Embryonic facial prominence (tissue), 1 donor: Measurements from ENCODE around the gene PTGFRN.

Experiments used
- DNase-seq: peaks from one replicate; pipeline ENCODE4 v3.0.0-alpha.2; 2016; ENCODE audit errors: extremely low spot score

The PTGFRN gene

GRCh38 chr1:116943438-116943837, 33.7 kb downstream of the PTGFRN start:
- no peak for DNase-seq

GRCh38 chr1:116944613-116945012, 34.9 kb downstream of the PTGFRN start:
- no peak for DNase-seq

GRCh38 chr1:116945421-116945820, 35.7 kb downstream of the PTGFRN start:
- DNase-seq: no peak

GRCh38 chr1:116945996-116946395, 36.3 kb downstream of the PTGFRN start:
- DNase-seq: no peak

- DNase-seq: no peak
Measured at GRCh38 chr1:116947092-116947860, 37.6 kb downstream of the PTGFRN start.

- no peak for DNase-seq
Measured at GRCh38 chr1:116948046-116948445, 38.3 kb downstream of the PTGFRN start.

GRCh38 chr1:116948642-116949041, 38.9 kb downstream of the PTGFRN start:
- DNase-seq: no peak

GRCh38 chr1:116949213-116949985, 39.7 kb downstream of the PTGFRN start:
- DNase-seq: no peak

- peak; percentile 48 for DNase-seq
Measured at GRCh38 chr1:116950517-116951199, 40.9 kb downstream of the PTGFRN start.

GRCh38 chr1:116951200-116951935, 41.7 kb downstream of the PTGFRN start:
- DNase-seq: no peak

- no peak for DNase-seq
Measured at GRCh38 chr1:116952738-116953275, 43.1 kb downstream of the PTGFRN start.

- DNase-seq: no peak
Measured at GRCh38 chr1:116954440-116954839, 44.7 kb downstream of the PTGFRN start.

GRCh38 chr1:116956378-116956777, 46.7 kb downstream of the PTGFRN start:
- no peak for DNase-seq

GRCh38 chr1:116957646-116958045, 47.9 kb downstream of the PTGFRN start:
- no peak for DNase-seq

GRCh38 chr1:116958110-116958509, 48.4 kb downstream of the PTGFRN start:
- no peak for DNase-seq

- DNase-seq: no peak
Measured at GRCh38 chr1:116958977-116959376, 49.3 kb downstream of the PTGFRN start.

GRCh38 chr1:116961606-116962005, 51.9 kb downstream of the PTGFRN start:
- no peak for DNase-seq

GRCh38 chr1:116962987-116963639, 53.4 kb downstream of the PTGFRN start:
- no peak for DNase-seq

GRCh38 chr1:116966791-116967190, 57.1 kb downstream of the PTGFRN start:
- no peak for DNase-seq

GRCh38 chr1:116968724-116969123, 59.0 kb downstream of the PTGFRN start:
- DNase-seq: no peak

- no peak for DNase-seq
Measured at GRCh38 chr1:116971258-116971860, 61.6 kb downstream of the PTGFRN start.
